Dermis blood vessel endothelial cell (primary cell): ENCODE results near the gene CCN6. TPM values are rescaled to one million over a fixed set of nuclear protein-coding genes. Genes with fewer than 3 reads are reported as not detected.
"Not testable (repeated sequence)": the region's sequence is repeated elsewhere in the genome, so short reads cannot be mapped to it uniquely, and the experiment has no call there.

Experiments
- DNase-seq: peaks from one replicate; pipeline ENCODE4 v3.0.0; 2010
- total RNA-seq: library from RNA; depleted of rRNA; stranded (reverse); fragments of >200 nt; gene quantifications from 2 replicates; pipeline ENCODE4 v1.2.3, GENCODE V29; 2014

The CCN6 gene
- total RNA-seq, 1 donor from 2014 or later = not detected

- no peak for DNase-seq
Measured at GRCh38 chr6:112030206-112030960, 23.5 kb upstream of the CCN6 start.

- no peak for DNase-seq
Measured at GRCh38 chr6:112030961-112031660, 22.8 kb upstream of the CCN6 start.

GRCh38 chr6:112031960-112032359 lies 21.9 kb upstream of the CCN6 start:
- DNase-seq = no peak

- no peak for DNase-seq
Measured at GRCh38 chr6:112032728-112033127, 21.2 kb upstream of the CCN6 start.

GRCh38 chr6:112033791-112034615 lies 19.9 kb upstream of the CCN6 start:
- DNase-seq = no peak

- DNase-seq = no peak
Measured at GRCh38 chr6:112034616-112034995, 19.3 kb upstream of the CCN6 start.

GRCh38 chr6:112036088-112036637 lies 17.7 kb upstream of the CCN6 start:
- no peak for DNase-seq

GRCh38 chr6:112037783-112038216 lies 16.1 kb upstream of the CCN6 start:
- peak; percentile 92 for DNase-seq

GRCh38 chr6:112038268-112038667 lies 15.6 kb upstream of the CCN6 start:
- DNase-seq = no peak

GRCh38 chr6:112038756-112039430 lies 15.0 kb upstream of the CCN6 start:
- no peak for DNase-seq

GRCh38 chr6:112039431-112039770 lies 14.5 kb upstream of the CCN6 start:
- no peak for DNase-seq

GRCh38 chr6:112040956-112041355 lies 12.9 kb upstream of the CCN6 start:
- peak; percentile 89 for DNase-seq

GRCh38 chr6:112041535-112041934 lies 12.4 kb upstream of the CCN6 start:
- peak; percentile 46 for DNase-seq

- peak; percentile 96 for DNase-seq
Measured at GRCh38 chr6:112043032-112044007, 10.6 kb upstream of the CCN6 start.

GRCh38 chr6:112044196-112044595 lies 9.7 kb upstream of the CCN6 start:
- no peak for DNase-seq

- DNase-seq = no peak
Measured at GRCh38 chr6:112044856-112045255, 9.0 kb upstream of the CCN6 start.

GRCh38 chr6:112047523-112047922 lies 6.4 kb upstream of the CCN6 start:
- not testable (repeated sequence) for DNase-seq

GRCh38 chr6:112049026-112049799 lies 4.7 kb upstream of the CCN6 start:
- no peak for DNase-seq

GRCh38 chr6:112049996-112050395 lies 3.9 kb upstream of the CCN6 start:
- no peak for DNase-seq

- no peak for DNase-seq
Measured at GRCh38 chr6:112050429-112050828, 3.5 kb upstream of the CCN6 start.
